GM21825 (cell line): Measurements from ENCODE around the gene CCDC185.
"Not testable (repeated sequence)": the region's sequence is repeated elsewhere in the genome, so short reads cannot be mapped to it uniquely, and the experiment has no call there.

ENCODE experiments used
- ATAC-seq: cut with Tn5 transposase; IDR thresholded peaks from one replicate; pipeline ENCODE4 v1.9.1; 2021; ENCODE audit warnings: mild to moderate bottlenecking, moderate library complexity; ENCODE audit not compliant: unreplicated experiment

The CCDC185 gene

DNA sequence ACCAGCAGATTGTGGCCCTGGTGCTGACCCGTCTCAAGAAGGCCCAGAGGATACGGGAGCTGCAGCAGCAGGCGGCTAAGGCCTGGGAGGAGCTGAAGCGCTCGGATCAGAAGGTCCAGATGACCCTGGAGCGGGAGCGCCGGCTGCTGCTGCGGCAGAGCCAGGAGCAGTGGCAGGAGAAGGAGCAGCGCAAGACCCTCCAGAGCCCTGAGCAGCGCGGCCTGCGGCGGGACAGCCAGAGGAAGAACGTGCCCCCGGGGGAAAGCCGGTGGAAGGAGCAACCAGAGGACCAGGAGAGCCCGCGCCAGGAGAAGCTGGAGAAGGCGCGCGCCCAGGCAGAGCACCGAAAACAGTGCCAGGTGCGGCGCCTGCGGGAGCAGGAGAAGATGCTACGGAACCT, 1.0 kb downstream of the CCDC185 start:
- ATAC-seq, result no peak

- no peak for ATAC-seq
These were observed 1.5 kb downstream of the CCDC185 start for GRCh38 chr1:223394706-223395105.

GRCh38 chr1:223399393-223399792, 6.2 kb downstream of the CCDC185 start:
- ATAC-seq, result not testable (repeated sequence)

- no peak for ATAC-seq
These were observed 8.9 kb downstream of the CCDC185 start for GRCh38 chr1:223401873-223402789.

DNA sequence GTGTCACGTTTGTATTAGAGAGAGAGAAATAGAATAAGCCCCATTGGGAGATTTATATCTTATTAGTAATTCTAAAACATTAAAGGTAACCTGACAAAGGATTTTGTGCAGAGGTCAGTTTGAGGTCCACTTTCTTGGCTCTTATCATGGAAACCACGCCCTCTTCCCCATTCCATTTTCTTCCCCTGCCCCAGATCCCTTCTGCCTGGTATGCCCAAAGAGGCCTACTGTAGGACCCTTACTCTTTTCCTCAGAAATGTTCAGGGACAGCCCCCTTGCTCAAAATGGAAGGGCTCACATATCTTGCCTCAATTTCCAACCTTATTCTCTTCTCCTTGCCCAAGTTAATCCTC, 9.6 kb downstream of the CCDC185 start:
- no peak for ATAC-seq

GRCh38 chr1:223403184-223403815, 10.1 kb downstream of the CCDC185 start:
- no peak for ATAC-seq

- no peak for ATAC-seq
These were observed 12.3 kb downstream of the CCDC185 start for GRCh38 chr1:223405507-223405906.

DNA sequence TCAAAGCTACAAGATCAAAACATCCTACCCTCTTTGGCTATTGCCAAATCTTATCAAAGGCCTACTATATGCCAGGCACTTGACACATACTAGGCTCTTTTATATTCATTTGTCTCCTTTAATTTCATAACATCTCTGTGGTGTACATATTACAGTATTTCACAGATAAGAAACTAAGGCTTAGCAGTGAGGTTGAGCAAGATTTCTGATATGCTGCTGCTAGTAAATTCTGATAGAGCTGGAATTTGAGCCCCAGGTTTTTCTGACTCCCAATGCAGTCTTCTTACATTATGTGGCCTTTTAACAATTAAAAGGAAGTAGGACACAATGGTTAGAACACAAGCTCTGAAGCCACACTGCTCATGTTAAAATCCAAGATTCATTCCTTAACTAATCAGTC, 16.8 kb downstream of the CCDC185 start:
- no peak for ATAC-seq

DNA sequence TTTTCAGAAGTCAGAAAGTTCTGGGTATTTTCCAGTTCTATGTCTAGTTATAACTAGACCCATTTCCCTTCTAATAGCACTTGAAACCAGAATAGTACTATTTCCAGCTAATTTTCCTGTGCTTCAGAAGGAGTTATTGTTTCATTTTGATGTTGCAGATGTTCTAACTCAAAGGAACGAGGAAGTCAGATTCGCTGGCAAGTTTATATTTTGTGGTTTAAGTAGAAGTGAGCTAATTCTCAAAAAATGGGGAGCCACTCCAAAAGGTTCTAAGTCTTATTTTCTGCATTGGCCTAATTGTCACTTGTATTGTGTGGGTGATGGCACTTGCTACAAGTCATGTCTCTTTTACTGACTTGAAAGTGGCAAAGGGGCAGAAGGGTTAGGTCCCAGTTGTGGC, 18.1 kb downstream of the CCDC185 start:
- ATAC-seq, result no peak

DNA sequence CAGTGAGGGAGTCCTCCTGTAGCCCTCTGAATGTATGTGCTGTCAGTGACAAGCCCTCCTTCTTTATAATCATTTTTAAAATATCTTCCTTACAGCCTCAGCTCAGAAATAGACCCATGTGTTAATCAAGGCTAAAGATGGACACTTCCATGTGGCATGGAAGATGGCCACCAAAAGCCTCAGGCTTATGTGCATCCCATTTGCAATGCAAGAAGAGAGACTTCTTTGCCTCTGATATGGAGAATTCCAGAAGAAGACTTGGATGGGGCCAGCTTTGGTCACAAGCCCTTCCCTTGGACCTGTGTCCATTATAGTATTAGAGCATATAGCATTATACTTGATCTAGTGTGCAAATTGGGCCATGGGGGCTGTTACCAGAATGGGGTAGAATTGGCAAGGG, 18.5 kb downstream of the CCDC185 start:
- ATAC-seq, result no peak

- ATAC-seq, result no peak
These were observed 20.0 kb downstream of the CCDC185 start for GRCh38 chr1:223413216-223413615.

DNA sequence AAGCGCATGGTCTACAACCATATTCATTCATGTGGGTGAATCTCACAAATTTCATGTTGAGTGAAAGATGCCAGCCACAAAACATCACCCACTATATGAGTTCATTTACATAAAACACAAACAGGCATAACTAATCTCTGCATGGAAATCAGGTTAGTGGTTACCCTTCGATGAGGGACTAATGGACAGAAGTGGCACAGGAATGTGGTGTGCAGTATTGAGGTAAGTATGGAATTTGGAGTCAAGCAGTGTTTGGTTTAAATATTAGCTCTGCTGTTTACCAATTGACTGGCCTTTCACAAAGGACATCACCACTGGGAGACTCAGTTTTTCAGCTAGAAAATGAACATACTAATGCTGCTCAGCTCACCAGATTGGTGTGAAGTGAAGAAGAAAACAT, 24.2 kb downstream of the CCDC185 start:
- ATAC-seq, result no peak

DNA sequence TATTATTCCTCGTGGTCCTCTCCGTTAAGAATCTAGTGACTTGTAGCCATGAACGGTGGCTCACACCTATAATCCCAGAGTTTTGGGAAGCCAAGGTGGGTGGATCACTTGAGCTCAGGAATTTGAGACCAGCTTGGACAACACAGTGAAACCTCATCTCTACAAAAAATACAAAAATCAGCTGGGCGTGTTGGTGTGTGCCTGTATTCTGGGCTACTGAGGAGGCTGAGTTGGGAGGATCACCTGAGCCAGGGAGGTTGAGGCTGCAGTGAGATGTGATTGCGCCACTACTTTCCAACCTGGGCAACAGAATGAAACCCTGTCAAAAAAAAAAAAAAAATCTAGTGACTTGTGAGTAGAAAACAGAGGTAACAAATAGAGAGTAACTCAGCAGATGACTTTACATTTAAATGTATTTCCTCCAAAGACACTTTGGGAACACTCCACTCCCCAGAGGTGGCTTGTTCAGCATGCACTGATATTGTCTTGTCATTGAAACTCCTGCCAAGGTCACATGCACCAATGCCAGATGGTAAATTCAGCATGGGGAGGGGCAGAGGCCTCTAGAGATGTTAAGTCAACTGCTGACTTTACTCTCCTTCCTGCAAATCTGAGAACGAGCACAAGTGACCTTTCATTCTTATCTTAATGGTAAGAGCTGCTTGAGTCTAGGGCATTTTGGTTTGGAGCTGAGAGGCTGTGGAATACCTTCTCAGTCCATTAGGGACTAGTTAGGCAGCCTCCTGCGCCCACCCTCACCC, 24.9 kb downstream of the CCDC185 start:
- no peak for ATAC-seq

GRCh38 chr1:223419115-223419514, 25.9 kb downstream of the CCDC185 start:
- ATAC-seq, result no peak

- ATAC-seq, result no peak
These were observed 26.3 kb downstream of the CCDC185 start for GRCh38 chr1:223419561-223419960.

GRCh38 chr1:223421025-223421424, 27.8 kb downstream of the CCDC185 start:
- no peak for ATAC-seq

DNA sequence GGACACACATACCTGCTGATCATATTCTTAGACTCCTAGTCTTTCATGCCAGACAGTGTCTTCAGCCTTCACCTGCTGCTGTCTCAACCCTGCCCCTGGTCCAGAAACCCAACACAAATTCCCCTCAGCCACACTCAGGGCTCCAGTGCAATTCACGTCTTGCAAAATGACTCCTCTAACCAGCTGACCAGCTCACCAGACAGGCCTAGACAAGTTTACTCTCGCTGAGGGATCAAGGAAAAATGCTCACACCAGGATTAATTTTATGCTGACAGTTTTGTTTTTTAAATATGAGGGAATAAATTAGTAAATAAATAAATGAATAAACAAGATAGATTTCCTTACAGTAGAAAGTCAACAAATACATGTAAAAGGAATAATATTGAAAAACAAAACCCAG, 28.5 kb downstream of the CCDC185 start:
- no peak for ATAC-seq

- no peak for ATAC-seq
These were observed 29.7 kb downstream of the CCDC185 start for GRCh38 chr1:223422911-223423310.

GRCh38 chr1:223423641-223424233, 30.5 kb downstream of the CCDC185 start:
- ATAC-seq, result no peak

GRCh38 chr1:223425550-223425949, 32.3 kb downstream of the CCDC185 start:
- no peak for ATAC-seq

- ATAC-seq, result no peak
These were observed 33.7 kb downstream of the CCDC185 start for GRCh38 chr1:223426936-223427335.
